GM19240 (cell line): Measurements from ENCODE around the gene ANGPT4.
"Not testable (repeated sequence)": the region's sequence is repeated elsewhere in the genome, so short reads cannot be mapped to it uniquely, and the experiment has no call there.

ENCODE experiments used
- DNase-seq: peaks from one replicate; pipeline ENCODE4 v3.0.0; 2011; ENCODE audit warnings: low spot score; ENCODE audit not compliant: insufficient read length

The ANGPT4 gene

GRCh38 chr20:877814-878213, 38.3 kb downstream of the ANGPT4 start:
- DNase-seq = no peak

- no peak for DNase-seq
Measured at GRCh38 chr20:875115-875514, 41.0 kb downstream of the ANGPT4 start.

- DNase-seq = no peak
Measured at GRCh38 chr20:873875-874607, 42.1 kb downstream of the ANGPT4 start.

GRCh38 chr20:872855-873520, 43.1 kb downstream of the ANGPT4 start:
- DNase-seq = no peak

- no peak for DNase-seq
Measured at GRCh38 chr20:871948-872347, 44.2 kb downstream of the ANGPT4 start.

- DNase-seq = no peak
Measured at GRCh38 chr20:871436-871835, 44.7 kb downstream of the ANGPT4 start.

- no peak for DNase-seq
Measured at GRCh38 chr20:870758-871157, 45.4 kb downstream of the ANGPT4 start.

- no peak for DNase-seq
Measured at GRCh38 chr20:869606-870005, 46.5 kb downstream of the ANGPT4 start.

- DNase-seq = no peak
Measured at GRCh38 chr20:868279-868678, 47.9 kb downstream of the ANGPT4 start.

- no peak for DNase-seq
Measured at GRCh38 chr20:865440-865839, 50.7 kb downstream of the ANGPT4 start.

- no peak for DNase-seq
Measured at GRCh38 chr20:860891-861290, 55.2 kb downstream of the ANGPT4 start.

GRCh38 chr20:859751-860231, 56.3 kb downstream of the ANGPT4 start:
- DNase-seq = no peak

GRCh38 chr20:858011-858410, 58.1 kb downstream of the ANGPT4 start:
- no peak for DNase-seq

- DNase-seq = no peak
Measured at GRCh38 chr20:856361-856775, 59.8 kb downstream of the ANGPT4 start.

GRCh38 chr20:855466-856360, 60.4 kb downstream of the ANGPT4 start:
- no peak for DNase-seq

GRCh38 chr20:854601-855000, 61.5 kb downstream of the ANGPT4 start:
- DNase-seq = no peak

- DNase-seq = no peak
Measured at GRCh38 chr20:853406-853996, 62.6 kb downstream of the ANGPT4 start.

- DNase-seq = not testable (repeated sequence)
Measured at GRCh38 chr20:848731-849130, 67.4 kb downstream of the ANGPT4 start.

- DNase-seq = no peak
Measured at GRCh38 chr20:848193-848592, 67.9 kb downstream of the ANGPT4 start.

GRCh38 chr20:846894-847278, 69.2 kb downstream of the ANGPT4 start:
- DNase-seq = peak; percentile 58
